Hepatocyte (in vitro differentiated cells): Measurements from ENCODE around the gene PRKCZ.

Experiments
- EZH2 ChIP-seq: fragments of 200-600 bp; sonication (generic); IDR thresholded peaks from 2 replicates; pipeline ENCODE4 v1.6.1; 2016; ENCODE audit warnings: antibody characterized with exemption, mild to moderate bottlenecking, borderline replicate concordance
- TF ChIP-seq, protein P1 (sequence below): fragments of 200-600 bp; sonication (generic); IDR thresholded peaks from 2 replicates; pipeline ENCODE4 v1.5.1; 2016; ENCODE audit warnings: antibody characterized with exemption, mild to moderate bottlenecking; ENCODE audit not compliant: poor library complexity

DNA sequence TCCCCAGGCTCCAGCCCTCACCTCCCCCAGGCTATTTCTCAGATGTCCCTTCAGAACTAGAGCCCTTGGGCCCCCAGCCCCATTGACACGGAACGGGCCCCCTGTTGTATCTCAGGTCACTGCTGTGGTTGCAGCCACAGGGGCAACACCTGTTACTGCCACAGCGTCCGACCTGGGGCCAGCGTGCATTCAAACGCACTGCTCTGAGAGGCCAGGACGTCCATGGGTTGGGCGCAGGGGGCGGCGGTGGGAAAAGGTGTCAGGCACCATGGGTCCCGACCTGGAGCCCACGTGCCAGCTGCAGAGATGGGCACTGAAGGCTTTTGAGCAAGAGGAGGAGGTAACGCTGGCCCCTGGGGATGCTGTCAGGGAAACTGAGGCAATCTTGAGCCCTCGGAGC lies 131.1 kb downstream of the PRKCZ start:
- TF ChIP-seq, protein P1, sequence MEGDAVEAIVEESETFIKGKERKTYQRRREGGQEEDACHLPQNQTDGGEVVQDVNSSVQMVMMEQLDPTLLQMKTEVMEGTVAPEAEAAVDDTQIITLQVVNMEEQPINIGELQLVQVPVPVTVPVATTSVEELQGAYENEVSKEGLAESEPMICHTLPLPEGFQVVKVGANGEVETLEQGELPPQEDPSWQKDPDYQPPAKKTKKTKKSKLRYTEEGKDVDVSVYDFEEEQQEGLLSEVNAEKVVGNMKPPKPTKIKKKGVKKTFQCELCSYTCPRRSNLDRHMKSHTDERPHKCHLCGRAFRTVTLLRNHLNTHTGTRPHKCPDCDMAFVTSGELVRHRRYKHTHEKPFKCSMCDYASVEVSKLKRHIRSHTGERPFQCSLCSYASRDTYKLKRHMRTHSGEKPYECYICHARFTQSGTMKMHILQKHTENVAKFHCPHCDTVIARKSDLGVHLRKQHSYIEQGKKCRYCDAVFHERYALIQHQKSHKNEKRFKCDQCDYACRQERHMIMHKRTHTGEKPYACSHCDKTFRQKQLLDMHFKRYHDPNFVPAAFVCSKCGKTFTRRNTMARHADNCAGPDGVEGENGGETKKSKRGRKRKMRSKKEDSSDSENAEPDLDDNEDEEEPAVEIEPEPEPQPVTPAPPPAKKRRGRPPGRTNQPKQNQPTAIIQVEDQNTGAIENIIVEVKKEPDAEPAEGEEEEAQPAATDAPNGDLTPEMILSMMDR = no peak
- TF ChIP-seq EZH2 = no peak
